ENCODE data around the gene CAMKMT.

Gene CAMKMT

GRCh38 chr2:44663471-44664073 is 301.8 kb downstream of the CAMKMT start:
- no peak for DNase-seq

GRCh38 chr2:44668336-44668735 is 306.6 kb downstream of the CAMKMT start:
- no peak for DNase-seq

GRCh38 chr2:44671276-44671675 is 309.5 kb downstream of the CAMKMT start:
- no peak for DNase-seq

- DNase-seq: no peak
These were observed 310.2 kb downstream of the CAMKMT start for GRCh38 chr2:44671916-44672315.

GRCh38 chr2:44672431-44672830 is 310.7 kb downstream of the CAMKMT start:
- no peak for DNase-seq

GRCh38 chr2:44674473-44675284 is 312.9 kb downstream of the CAMKMT start:
- no peak for DNase-seq

GRCh38 chr2:44676379-44676778 is 314.6 kb downstream of the CAMKMT start:
- DNase-seq: no peak

- DNase-seq: no peak
These were observed 317.8 kb downstream of the CAMKMT start for GRCh38 chr2:44679584-44679983.

GRCh38 chr2:44679990-44680389 is 318.2 kb downstream of the CAMKMT start:
- DNase-seq: no peak

- DNase-seq: no peak
These were observed 318.8 kb downstream of the CAMKMT start for GRCh38 chr2:44680424-44680971.

GRCh38 chr2:44680983-44681531 is 319.3 kb downstream of the CAMKMT start:
- no peak for DNase-seq

GRCh38 chr2:44682459-44682858 is 320.7 kb downstream of the CAMKMT start:
- DNase-seq: no peak

GRCh38 chr2:44684559-44684958 is 322.8 kb downstream of the CAMKMT start:
- no peak for DNase-seq

- DNase-seq: no peak
These were observed 324.8 kb downstream of the CAMKMT start for GRCh38 chr2:44686561-44686960.

GRCh38 chr2:44687686-44688455 is 326.1 kb downstream of the CAMKMT start:
- no peak for DNase-seq

GRCh38 chr2:44688456-44689124 is 326.8 kb downstream of the CAMKMT start:
- no peak for DNase-seq

GRCh38 chr2:44689516-44689915 is 327.8 kb downstream of the CAMKMT start:
- no peak for DNase-seq

GRCh38 chr2:44691174-44691785 is 329.5 kb downstream of the CAMKMT start:
- no peak for DNase-seq

GRCh38 chr2:44692821-44693220 is 331.1 kb downstream of the CAMKMT start:
- DNase-seq: no peak

- no peak for DNase-seq
These were observed 339.1 kb downstream of the CAMKMT start for GRCh38 chr2:44700824-44701223.

- no peak for DNase-seq
These were observed 343.6 kb downstream of the CAMKMT start for GRCh38 chr2:44705356-44705755.

- DNase-seq: no peak
These were observed 344.2 kb downstream of the CAMKMT start for GRCh38 chr2:44705876-44706480.
